GM12892 (cell line): Measurements from ENCODE around the gene WDFY2.

ENCODE experiments used
- DNase-seq: peaks from one replicate; pipeline ENCODE4 v3.0.0; 2011; ENCODE audit not compliant: insufficient read length
- FAIRE-seq: peaks from 2 replicates; lab custom pipeline; 2011; peaks lifted over from hg19 to GRCh38; lab: Jason Lieb, UNC
- POLR2A ChIP-seq: IDR thresholded peaks from 2 replicates; pipeline ENCODE4 v1.6.1; 2011; ENCODE audit warnings: low read depth, low read length, control low read depth
- POLR2AphosphoS5 ChIP-seq: IDR thresholded peaks from 2 replicates; pipeline ENCODE4 v1.6.1; 2011; ENCODE audit warnings: low read depth, low read length, control low read depth
- TAF1 ChIP-seq: IDR thresholded peaks from 2 replicates; pipeline ENCODE4 v1.6.1; 2011; ENCODE audit warnings: low read depth, mild to moderate bottlenecking, control low read depth, low read length, borderline replicate concordance

WDFY2 gene

GRCh38 chr13:51576754-51577153 is 7.5 kb upstream of the WDFY2 start:
- no peak for FAIRE-seq
- DNase-seq = no peak
- no peak for TF ChIP-seq POLR2AphosphoS5
- TF ChIP-seq POLR2A = no peak
- TF ChIP-seq TAF1 = no peak

GRCh38 chr13:51577690-51578089 is 6.6 kb upstream of the WDFY2 start:
- FAIRE-seq = no peak
- TF ChIP-seq POLR2A = no peak
- TF ChIP-seq TAF1 = no peak
- TF ChIP-seq POLR2AphosphoS5 = no peak

GRCh38 chr13:51579676-51580075 is 4.6 kb upstream of the WDFY2 start:
- FAIRE-seq (no peak), DNase-seq (no peak)
- no peak for TF ChIP-seq POLR2AphosphoS5
- TF ChIP-seq POLR2A = no peak
- TF ChIP-seq TAF1 = no peak

More at GRCh38 chr13:51577690-51578089, 6.6 kb upstream of the WDFY2 start:
- DNase-seq = no peak

- FAIRE-seq = no peak
- TF ChIP-seq TAF1 = no peak
- TF ChIP-seq POLR2AphosphoS5 = no peak
- no peak for TF ChIP-seq POLR2A
- DNase-seq = no peak
These were observed 3.0 kb upstream of the WDFY2 start for GRCh38 chr13:51581148-51581820.

- TF ChIP-seq POLR2A = no peak
- no peak for TF ChIP-seq POLR2AphosphoS5
- no peak for TF ChIP-seq TAF1
- FAIRE-seq (no peak), DNase-seq (no peak)
These were observed 790 bp upstream of the WDFY2 start for GRCh38 chr13:51583469-51583874.

- FAIRE-seq (peak; percentile 94), DNase-seq (peak; percentile 25)
- no peak for TF ChIP-seq TAF1
- no peak for TF ChIP-seq POLR2A
- no peak for TF ChIP-seq POLR2AphosphoS5
These were observed 740 bp downstream of the WDFY2 start for GRCh38 chr13:51584731-51585672.

GRCh38 chr13:51585696-51586095 is 1.4 kb downstream of the WDFY2 start:
- FAIRE-seq (peak; percentile 42), DNase-seq (no peak)
- TF ChIP-seq POLR2A (no peak), POLR2AphosphoS5 (no peak), TAF1 (no peak)

- no peak for FAIRE-seq
- TF ChIP-seq POLR2A (no peak), POLR2AphosphoS5 (no peak), TAF1 (no peak)
- no peak for DNase-seq
These were observed 3.1 kb downstream of the WDFY2 start for GRCh38 chr13:51587372-51587771.

GRCh38 chr13:51588406-51588949 is 4.2 kb downstream of the WDFY2 start:
- FAIRE-seq = no peak
- DNase-seq = no peak
- TF ChIP-seq POLR2AphosphoS5 = no peak

- FAIRE-seq (no peak), DNase-seq (no peak)
- no peak for TF ChIP-seq POLR2A
- no peak for TF ChIP-seq POLR2AphosphoS5
- TF ChIP-seq TAF1 = no peak
These were observed 5.5 kb downstream of the WDFY2 start for GRCh38 chr13:51589793-51590192.

- DNase-seq (no peak), FAIRE-seq (no peak)
- TF ChIP-seq TAF1 (no peak), POLR2A (no peak), POLR2AphosphoS5 (no peak)
These were observed 6.1 kb downstream of the WDFY2 start for GRCh38 chr13:51590231-51590970.
